Inferior parietal cortex (tissue), 1 donor: ENCODE results near the gene TUBA8.
"Not testable (repeated sequence)": the region's sequence is repeated elsewhere in the genome, so short reads cannot be mapped to it uniquely, and the experiment has no call there.

Experiments used
- DNase-seq: peaks from one replicate; pipeline ENCODE4 v3.0.0-alpha.2; 2016; ENCODE audit errors: extremely low spot score

TUBA8 gene

DNA sequence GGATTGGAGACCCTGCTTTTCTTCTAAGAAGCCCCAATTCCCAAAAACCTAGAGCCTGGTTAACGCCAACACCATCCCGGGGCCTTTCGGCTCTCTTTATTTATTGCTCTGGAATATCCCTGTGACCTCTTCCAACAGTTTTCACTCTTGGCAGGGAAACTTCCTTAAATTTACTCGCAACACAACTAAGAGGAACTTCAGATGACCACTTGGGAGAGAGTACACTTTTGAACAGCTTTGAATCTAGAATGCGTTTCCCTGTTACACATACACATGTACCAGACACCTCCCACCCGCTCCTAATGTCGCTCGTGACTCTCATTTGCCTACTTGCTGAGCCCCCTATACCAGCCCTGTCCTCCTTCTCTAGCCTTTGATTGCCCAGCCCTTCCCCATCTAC lies 19.4 kb downstream of the TUBA8 start:
- no peak for DNase-seq

DNA sequence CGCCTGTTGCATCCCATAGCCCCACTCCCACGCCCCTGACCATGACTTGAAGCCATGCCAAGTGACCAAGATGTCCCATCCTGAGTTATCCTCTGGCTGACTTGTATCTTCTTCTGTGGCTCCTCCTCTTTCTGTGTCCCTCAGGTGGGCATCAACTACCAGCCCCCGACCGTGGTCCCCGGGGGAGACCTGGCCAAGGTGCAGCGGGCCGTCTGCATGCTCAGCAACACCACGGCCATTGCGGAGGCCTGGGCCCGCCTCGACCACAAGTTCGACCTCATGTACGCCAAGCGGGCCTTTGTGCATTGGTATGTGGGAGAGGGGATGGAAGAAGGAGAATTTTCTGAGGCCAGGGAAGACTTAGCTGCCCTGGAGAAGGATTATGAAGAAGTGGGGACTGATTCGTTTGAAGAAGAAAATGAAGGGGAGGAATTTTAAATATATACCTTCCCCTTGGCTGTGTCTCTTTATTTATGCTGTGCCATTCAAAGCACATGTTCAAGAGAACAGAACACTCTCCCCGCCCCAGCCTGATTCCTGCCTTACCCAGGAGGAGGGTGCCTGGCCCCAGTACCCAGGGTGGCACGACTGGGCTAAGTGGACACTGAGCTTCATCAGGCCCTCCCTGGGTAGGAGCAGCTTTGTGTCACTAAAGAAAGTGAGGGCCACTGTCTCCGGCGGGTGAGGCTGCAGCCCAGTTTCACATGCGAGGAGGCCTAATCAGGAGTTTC lies 20.3 kb downstream of the TUBA8 start:
- DNase-seq: no peak

DNA sequence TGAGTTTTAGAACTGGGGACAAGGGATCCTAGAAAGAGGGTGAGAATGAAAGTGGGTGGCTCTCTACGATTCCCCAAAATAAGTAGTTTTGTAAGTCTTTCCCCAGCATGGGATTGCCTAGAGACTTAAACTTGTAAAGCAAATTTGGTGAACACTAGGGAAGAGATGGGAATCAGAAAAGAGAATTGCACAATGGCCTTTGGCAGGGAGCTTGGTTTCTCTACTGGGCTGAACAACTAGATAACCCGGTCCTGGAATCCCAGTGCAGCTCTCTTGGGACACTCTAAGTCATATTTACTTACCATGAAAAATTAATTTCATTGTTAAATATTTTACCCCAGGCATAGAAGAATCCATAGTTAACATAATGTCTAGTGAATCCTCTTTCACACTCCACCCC lies 22.8 kb downstream of the TUBA8 start:
- DNase-seq: no peak

DNA sequence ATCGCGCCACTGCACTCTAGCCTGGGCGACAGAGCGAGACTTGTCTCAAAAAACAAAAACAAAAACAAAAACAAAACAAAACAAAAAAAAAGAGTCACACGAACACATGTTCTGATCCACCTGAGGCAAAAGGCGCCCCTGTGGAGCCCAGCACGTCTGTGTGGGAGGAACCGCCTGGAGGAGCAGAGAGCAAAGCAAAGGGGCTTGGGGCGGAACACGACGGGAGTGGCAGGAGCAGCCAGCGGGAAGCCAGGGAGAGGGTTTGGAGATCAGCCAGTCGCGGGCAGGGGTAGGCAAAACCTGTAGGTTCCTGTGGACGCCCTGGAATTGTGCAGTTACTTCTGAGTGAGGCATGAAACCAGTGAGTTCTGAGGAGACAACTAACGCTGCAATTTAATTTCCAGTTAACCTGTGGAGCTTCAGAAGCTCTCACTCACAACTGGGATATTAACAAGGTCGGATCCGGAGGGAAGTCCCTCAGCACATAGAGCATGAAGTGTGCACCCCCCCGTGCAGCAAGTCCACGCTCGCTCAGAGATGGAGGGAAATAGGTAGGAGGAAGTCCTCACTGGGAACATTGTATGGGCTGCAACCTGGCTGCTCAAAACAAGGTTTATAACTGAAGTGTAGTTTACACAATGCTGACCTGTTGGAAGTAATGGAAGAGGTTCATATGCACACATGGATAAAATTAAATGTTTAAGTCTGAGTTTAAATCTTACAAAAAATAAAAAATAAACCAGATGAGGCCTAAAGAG lies 26.1 kb downstream of the TUBA8 start:
- no peak for DNase-seq

DNA sequence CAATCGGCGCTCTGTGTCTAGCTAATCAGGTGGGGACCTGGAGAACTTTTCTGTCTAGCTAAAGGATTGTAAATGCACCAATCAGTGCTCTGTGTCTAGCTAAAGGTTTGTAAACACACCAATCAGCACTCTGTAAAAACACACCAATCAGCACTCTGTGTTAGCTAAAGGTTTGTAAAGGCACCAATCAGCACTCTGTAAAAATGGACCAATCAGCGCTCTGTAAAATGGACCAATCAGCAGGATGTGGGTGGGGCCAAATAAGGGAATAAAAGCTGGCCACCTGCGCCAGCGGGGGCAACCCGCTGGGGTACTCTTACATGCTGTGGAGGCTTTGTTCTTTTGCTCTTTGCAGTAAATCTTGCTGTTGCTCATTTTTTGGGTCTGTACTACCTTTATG lies 30.4 kb downstream of the TUBA8 start:
- DNase-seq: not testable (repeated sequence)

DNA sequence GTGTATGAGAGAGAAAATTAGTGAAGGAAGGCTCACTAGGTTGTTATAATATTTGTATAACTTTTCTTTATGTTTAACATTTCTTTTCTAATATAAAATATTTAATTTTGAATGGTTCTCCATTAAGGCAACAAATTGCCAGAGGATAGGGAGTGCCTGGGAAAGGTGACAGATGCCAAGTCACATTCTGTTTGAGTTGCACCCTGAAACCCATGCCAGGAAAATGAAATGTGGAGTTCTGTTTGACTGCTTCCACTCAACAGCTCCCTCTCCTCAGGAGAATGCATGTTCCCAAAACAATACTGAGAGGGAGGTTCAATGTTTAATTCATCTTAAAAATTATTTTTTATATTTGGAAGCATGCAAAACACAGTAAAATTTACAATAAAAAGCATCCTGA lies 33.5 kb downstream of the TUBA8 start:
- no peak for DNase-seq

DNA sequence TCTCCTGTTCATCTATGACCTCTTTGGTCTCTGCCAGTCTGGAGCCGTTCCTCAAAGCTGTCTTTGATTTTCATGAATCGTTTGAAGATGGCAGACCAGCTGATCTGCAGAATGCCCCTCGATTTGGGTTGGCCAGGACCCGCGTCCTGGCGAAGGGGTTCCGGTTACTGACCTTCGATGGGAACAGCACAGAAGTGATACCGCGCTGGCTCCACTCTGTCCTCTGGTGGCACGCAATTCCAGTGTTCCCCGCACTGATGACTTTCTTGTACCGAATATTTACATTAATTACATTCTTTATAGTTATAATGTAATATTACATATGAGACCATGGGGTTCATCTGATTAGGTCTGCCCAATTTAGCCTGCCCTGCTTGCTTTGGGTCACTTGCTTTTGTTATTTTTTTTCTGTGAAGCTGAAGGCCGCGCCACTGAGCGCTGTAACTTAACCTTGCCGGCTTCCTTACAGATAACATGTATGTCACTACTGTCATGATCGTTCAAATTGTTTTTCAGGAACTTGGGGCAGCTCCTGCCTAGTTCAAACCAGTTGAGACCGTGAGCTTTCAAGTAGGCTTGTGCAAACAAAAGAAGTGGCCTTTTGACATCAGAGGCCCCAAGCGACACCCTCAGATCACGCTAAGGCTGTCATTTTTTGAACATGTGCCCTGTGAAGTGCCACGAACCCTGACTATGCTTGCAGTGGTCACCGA lies 35.2 kb downstream of the TUBA8 start:
- DNase-seq: no peak

DNA sequence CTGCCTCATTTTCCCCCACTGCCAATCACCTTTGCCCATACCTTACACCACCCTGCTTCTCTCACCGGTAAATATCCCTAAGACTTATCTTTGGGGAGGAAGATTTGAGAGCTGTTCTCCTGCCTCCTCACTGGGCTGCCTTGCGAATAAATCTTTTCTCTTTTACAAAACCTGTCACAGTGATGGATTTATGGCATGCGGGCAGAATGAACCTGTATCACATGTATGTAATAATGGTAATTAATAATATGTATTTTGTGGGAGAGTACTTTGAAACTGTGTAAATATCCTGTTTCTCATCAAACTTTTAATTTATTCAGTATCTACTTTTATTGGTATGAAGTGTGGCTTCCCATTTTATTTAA lies 35.8 kb downstream of the TUBA8 start:
- DNase-seq: no peak

DNA sequence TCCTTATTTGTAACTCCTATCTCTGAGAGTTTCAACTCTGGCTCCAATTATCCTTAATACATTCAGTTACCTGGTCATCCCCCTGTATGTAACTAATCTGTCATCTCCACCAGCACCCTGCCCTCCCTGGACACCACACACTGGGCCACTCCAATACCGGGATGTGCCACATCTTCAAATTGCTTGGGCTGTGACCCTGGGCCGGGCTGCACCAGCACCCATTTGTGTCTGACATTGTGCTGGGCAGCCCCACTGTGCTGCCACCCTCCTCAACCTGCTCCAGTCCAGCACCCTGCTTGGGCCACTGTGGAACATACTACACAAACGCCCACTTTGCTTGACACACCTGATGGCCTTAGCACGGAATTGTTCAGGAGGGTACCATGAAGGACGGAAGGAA lies 37.2 kb downstream of the TUBA8 start:
- DNase-seq: no peak

DNA sequence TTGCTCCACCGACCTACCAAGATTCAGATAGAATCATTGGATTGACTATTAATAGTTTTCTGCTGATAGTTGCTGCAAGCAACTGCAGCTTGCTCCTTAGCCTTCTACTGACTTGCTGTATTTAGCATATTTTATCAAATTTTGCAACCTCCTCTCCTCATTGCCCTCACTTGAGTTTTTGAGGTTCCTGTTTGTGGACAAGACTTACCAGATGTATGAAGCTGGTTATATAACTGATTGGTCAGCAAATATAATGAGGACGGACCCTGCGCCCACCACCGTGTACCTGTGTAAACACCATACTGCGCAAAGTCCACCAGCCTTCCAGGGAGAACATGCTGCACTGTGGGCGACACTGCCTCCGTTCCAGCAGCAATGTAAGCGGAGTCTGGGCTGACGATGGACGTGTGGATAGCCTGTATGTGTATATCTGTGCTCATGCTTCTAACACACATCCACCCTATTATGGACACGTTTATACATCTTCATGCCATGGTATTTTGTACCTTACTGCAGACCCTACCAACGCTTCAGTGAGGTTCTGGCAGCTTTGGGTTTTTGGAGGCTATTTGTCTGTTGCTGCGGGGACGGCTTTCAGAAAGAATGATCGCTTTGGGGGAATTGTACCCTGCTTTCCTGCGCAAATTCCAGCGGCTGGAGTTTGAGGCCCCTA lies 37.8 kb downstream of the TUBA8 start:
- DNase-seq: no peak

DNA sequence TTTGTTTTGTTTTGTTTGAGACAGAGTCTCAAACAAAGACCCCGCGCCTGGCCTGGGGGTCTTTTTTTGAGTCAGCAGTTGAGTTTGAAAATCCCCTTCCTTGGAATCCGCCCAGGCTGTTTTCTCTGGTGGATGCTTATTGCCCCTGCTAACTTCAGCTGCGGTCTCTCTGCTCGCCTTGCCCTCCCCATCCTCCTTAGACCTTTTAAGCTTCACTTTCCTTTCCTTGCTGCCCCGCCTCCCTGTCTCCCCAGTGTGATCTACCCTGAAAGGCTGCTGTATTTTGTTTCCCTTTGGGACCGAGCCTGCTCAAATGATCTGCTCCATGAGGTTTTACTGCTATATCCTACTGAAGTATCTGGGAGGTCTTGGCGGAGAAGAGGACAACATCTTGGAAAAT lies 41.9 kb downstream of the TUBA8 start:
- no peak for DNase-seq

DNA sequence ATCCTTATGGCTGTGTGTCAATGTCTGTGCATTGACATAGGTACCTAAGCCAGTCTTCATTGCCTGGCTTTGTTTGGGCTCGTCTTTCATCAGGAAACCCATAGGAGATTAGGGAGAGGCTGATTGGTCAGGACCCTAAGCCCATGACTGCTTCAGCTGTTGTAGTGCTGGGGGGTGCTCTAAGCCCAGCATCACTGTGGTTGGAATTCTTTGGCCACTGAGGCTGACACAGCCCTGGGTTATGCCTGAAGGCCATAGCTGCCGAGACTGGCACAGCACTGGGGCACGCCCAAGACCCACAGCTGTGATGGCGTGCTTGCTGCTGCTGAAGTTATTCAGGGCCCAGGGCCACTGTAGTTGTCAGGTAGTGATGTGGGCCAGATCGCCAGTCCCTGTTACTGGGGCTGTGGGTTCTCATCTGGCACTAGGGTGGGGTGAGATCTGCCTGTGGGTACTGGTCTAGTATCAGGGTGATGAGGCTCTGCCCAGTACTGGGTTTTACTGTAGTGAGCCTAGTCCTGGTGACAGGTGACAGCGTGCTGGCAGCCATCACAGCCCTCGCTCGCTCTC lies 44.3 kb downstream of the TUBA8 start:
- no peak for DNase-seq

DNA sequence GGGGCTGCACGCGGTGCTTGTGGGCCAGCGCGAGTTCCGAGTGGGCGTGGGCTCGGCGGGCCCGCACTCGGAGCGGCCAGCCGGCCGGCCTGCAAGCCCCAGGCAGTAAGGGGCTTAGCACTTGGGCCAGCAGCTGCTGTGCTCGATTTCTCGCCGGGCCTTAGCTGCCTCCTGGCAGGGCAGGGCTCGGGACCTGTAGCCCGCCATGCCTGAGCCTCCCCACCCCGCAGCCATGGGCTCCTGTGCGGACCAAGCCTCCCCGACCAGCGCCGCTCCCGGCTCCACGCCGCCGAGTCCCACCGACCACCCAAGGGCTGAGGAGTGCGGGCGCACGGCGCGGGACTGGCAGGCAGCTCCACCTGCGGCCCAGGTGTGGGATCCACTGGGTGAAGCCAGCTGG lies 44.9 kb downstream of the TUBA8 start:
- not testable (repeated sequence) for DNase-seq

DNA sequence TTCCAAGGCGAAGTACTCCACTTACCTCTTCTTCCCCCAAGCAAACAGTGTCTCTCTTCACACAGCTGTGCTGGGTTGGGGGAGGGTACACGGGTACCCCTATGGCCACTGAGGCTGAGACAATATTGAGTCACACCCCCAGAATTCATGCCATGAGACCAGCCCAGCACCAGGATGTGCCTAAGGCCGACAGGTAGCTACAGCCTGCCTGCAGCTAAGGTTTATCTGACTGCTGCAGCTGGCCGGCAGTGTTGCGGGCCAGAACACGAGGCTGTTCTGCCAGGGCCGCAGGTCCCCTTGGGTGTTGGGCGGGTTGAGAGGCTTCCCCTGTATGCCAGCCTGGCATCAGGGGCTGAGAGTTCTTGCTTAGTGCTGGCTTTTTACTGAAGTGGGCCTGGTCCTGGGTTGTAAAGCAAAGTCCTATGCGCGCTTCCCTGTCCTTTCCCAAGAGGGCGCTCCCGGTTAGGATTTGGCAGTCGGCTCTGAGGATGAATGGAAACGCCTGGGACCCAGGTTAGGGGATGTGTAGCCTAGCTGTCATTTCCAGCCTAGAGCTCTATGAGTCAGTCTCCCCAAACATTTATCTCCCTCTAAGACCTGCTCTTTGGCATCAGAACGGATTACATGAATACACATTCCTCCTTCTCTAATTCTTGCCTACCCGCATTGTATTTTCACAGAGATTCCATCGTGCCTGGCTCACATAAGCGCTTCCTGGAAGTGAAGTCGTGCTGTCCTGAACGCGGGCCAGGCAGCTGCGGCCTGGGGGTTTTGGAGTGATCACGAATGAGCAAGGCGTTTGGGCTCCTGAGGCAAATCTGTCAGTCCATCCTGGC lies 46.5 kb downstream of the TUBA8 start:
- DNase-seq: peak; percentile 81

DNA sequence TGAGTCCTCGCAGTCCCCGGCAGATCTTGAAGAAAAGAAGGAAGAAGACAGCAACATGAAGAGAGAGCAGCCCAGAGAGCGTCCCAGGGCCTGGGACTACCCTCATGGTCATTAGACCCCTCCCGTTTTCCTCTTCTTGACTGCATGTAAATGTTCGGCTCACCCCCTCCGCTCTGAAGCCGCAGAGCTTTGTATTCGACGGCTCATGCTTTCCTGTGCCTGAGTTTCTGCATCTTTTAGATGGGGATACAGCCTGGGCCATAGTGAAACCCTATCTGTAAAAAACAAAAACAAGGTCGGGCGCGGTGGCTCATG lies 47.1 kb downstream of the TUBA8 start:
- DNase-seq: no peak

DNA sequence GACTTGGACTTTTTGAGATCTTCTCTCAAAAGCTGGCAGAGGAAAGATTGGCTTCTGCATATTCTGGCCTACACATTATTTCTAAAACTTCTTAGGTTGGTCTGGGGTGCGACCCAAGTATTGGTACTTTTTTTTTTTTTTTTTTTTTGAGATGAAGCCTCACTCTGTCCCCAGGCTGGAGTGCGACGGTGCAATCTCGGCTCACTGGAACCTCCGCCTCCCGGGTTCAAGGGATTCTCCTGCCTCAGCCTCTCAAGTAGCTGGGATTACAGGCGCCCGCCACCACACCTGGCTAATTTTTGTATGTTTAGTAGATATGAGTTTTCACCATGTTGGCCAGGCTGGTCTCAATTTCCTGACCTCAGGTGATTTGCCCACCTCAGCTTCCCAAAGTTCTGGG lies 50.0 kb downstream of the TUBA8 start:
- DNase-seq: not testable (repeated sequence)

DNA sequence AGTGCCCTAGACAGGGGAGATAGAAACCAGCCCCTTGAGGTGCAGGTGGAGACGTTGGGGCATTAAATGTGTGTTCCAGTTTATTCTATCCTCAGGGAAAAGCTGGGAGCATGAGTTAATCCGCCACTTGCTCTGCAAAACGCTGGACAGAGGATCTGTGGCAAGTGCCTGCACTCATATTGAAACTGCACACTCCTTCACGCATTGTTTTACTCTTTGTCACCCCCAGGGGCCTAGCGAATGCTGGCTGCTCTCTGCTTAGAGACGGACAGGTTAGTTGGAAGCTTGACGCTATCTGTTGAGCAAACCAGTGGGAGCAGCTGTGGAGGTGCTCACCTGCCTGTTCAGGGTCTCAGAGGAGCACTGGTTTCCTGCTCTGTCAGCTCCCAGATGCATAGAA lies 53.2 kb downstream of the TUBA8 start:
- DNase-seq: not testable (repeated sequence)

DNA sequence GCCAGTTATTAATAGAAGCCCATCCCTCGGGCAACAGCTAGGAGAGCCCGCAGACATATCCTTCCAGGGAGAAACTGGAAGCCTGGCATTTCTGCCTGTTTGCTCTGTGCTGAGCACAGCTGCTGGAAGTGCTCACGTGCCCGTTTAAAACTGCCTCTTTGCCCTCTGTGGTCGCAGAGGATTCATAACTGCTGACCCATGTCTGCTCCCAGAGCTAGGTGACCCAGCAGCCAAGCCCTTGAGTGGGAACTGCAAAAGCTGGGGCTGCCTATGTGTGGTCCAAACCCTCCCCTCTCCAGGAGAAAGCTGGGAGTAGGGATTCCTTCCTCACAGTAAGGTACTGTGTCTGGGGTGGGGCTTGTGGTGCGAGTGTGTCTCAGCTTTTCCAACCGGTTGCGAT lies 54.0 kb downstream of the TUBA8 start:
- not testable (repeated sequence) for DNase-seq

DNA sequence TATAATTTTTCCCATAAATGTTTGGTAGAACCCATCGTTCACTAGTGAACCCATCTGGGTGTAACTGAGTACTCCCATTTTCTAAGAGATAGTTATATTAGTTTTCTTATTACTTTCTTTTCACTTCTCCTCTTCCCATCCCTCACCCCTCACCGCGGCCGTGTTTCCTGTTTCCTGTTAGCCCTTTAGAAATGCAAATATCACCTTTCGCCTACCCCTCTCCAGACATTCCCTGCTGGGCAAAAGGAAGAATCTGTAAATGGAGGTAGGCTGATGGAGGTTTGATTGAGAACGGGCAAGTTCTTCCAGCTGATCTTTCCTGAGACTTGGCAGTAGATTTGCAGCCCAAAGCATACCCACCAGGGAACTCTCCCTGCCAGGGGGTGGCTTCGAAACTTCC lies 54.7 kb downstream of the TUBA8 start:
- DNase-seq: not testable (repeated sequence)

DNA sequence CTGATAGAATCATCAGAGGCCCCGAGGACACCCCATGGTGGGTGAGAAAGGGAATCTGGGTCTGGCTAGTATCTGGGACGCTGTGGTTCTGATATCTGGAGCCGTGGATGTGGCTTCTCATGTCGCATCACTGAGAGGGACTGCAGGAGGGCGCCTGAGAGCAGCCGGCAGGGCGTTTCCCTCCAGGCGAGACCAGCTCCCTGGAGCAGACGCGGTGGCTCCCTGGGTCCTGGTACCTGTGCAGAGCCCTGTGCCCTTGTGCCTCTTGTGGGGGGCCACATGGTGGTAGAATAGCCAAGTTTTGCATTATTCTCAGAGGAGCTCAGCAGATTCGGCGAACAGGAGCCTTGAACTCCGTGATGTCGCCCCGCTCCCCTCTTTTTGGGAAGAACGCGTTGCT lies 59.7 kb downstream of the TUBA8 start:
- not testable (repeated sequence) for DNase-seq

DNA sequence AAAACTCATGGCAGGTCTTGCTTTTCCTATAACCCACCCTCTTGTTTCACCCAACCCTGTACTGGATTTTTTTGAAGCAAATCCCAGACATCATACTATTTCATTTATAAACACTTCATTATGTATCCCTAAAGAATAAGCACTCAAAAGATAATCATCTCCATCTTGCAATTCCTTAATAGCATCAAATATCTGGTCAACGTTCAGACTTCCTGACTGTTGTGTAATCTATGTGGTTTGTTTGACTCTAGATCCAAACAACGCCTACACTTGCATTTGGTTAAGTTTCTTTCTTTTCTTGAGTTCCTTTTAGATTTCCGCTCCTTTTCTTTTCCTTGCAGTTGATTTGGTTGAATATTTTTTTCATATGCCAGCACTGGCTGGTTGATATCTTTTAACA lies 61.6 kb downstream of the TUBA8 start:
- not testable (repeated sequence) for DNase-seq
